Mesenteric fat pad (tissue), 1 donor: ENCODE data around the gene LAMA1. TPM values are rescaled to one million over a fixed set of nuclear protein-coding genes. Genes with fewer than 3 reads are reported as not detected.
"Not testable (repeated sequence)": the region's sequence is repeated elsewhere in the genome, so short reads cannot be mapped to it uniquely, and the experiment has no call there.

Source experiments
- DNase-seq: peaks from one replicate; pipeline ENCODE4 v3.0.0-alpha.2; 2020; ENCODE audit warnings: low spot score
- long read RNA-seq: library from polyadenylated mRNA; unstranded; transcript quantifications from one replicate; pipeline ENCODE4 v2.0.0, GENCODE V29; 2020
- total RNA-seq: library from RNA; stranded (reverse); fragmentation: NEBNext Ultra II Directional; extraction: Animal tissue kit (Norgen Biotek cat#: 25700); gene quantifications from one replicate; pipeline ENCODE4 v1.2.1, GENCODE V29; 2021
- donor health status: DM: yes; HTN: yes; CAD: no.

The LAMA1 gene, protein sequence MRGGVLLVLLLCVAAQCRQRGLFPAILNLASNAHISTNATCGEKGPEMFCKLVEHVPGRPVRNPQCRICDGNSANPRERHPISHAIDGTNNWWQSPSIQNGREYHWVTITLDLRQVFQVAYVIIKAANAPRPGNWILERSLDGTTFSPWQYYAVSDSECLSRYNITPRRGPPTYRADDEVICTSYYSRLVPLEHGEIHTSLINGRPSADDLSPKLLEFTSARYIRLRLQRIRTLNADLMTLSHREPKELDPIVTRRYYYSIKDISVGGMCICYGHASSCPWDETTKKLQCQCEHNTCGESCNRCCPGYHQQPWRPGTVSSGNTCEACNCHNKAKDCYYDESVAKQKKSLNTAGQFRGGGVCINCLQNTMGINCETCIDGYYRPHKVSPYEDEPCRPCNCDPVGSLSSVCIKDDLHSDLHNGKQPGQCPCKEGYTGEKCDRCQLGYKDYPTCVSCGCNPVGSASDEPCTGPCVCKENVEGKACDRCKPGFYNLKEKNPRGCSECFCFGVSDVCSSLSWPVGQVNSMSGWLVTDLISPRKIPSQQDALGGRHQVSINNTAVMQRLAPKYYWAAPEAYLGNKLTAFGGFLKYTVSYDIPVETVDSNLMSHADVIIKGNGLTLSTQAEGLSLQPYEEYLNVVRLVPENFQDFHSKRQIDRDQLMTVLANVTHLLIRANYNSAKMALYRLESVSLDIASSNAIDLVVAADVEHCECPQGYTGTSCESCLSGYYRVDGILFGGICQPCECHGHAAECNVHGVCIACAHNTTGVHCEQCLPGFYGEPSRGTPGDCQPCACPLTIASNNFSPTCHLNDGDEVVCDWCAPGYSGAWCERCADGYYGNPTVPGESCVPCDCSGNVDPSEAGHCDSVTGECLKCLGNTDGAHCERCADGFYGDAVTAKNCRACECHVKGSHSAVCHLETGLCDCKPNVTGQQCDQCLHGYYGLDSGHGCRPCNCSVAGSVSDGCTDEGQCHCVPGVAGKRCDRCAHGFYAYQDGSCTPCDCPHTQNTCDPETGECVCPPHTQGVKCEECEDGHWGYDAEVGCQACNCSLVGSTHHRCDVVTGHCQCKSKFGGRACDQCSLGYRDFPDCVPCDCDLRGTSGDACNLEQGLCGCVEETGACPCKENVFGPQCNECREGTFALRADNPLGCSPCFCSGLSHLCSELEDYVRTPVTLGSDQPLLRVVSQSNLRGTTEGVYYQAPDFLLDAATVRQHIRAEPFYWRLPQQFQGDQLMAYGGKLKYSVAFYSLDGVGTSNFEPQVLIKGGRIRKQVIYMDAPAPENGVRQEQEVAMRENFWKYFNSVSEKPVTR (N-terminal part only)
- total RNA-seq: 7.9 TPM
- long read RNA-seq, partial matches to known transcripts: 10 of 15 reads
- long read RNA-seq, other reads (novel, unspliced or antisense): 5 of 15 reads

DNA sequence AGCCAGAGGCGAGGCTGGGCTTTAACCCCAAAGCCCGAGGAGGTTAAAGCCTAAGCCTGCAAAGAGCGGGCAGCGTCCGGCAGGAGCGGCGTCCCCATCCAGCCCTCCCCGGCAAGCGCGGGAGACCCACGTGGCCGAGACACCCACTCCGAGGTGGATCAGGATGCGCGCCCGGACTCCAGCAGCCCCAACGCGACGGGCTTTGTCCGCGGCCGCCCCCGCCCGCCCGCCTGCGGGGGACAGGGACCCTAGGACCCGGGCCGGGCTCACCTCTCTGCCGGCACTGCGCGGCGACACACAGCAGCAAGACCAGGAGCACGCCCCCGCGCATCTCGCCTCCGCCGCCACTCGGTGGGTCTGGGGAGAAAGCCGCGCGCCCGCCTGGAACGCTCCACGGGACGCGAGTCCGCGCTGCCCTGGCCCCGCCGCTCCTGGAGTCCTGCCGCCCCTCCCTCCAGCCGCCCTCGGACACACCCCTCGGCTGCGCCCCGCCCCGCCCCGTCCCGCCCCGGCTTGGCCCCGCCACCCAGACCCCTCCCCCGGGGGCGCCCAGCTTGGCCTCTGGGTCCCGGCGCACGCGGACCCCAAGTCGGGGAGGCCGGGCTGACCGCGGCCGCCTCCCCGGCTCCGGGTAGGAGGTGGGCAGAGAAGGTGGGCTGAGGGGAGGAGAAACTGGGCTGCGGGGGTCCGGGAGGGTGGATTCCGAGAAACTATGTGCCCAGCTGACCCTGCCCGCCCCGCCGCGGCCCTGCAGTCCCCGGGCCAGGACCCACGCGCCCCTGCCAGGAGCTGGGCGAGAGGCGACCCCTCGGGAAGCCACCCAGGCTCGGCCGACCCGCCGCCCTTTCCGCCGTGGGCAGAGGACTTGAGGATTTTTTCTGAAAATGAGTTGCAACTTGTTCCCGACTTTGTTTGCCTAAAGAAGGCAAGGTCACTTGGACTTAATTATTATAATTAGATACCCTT is at the start of gene LAMA1:
Gene LAMA1 (minus strand): TSS at position 408 of the 966 bp plus-strand sequence. CDS start 77 bp downstream, at position 331.
- no peak for DNase-seq

GRCh38 chr18:7165846-7166393 is 48.3 kb upstream of the LAMA1 start:
- no peak for DNase-seq

DNA sequence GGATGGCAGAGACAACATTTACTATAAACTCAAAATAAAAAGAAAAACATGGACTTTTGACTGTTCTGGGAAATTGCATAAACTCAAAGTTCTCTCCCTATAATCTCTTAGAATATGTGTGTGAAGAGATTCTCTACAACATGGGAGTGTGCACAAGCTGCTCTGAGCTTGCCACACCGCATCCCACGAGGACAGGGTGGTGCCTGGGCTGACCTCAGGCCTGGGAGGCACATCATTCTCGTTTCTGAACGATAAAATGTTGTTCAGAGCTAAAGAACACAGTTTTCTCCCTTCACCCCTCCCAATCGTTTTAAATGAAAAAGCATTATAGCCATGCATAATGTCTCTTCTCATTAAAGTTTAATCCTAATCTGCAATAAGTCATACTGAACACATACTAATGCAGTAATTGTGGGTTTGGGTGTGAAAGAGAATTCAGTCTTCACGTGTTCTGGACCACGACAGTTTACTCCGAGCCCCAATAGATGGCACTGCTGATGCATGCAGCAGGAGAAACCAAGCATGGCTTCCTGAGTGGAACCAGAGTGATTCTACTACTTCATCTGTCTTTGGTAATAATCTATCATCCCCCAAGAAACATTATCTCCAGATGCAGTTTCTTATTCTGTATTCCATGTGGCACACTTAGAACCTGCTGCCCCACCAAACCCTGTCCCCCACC is 46.9 kb upstream of the LAMA1 start:
- no peak for DNase-seq

- no peak for DNase-seq
Observed at GRCh38 chr18:7158216-7158615, 40.6 kb upstream of the LAMA1 start.

DNA sequence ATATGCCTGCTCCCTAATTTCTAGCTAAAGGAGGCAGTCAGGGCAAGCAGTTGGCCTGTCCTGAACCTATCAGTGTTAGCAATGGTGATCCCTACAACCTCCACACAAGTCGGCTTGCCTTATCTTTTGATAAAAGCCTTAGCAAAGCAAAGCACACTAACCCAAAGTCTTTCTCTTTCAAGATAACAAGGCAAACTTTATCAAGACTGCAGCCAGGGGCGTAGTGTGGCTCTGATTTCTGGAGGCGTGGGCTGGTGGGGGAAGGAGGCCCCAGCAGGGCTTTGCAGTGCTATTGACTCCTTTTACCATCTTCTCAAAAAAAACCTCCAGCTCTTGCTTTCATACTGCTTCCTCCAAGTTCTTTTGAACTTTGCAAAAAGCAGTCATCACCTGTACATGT is 40.2 kb upstream of the LAMA1 start:
- DNase-seq: no peak

- DNase-seq: no peak
Observed at GRCh38 chr18:7155887-7156286, 38.3 kb upstream of the LAMA1 start.

GRCh38 chr18:7155092-7155491 is 37.5 kb upstream of the LAMA1 start:
- no peak for DNase-seq

- DNase-seq: no peak
Observed at GRCh38 chr18:7152440-7152839, 34.8 kb upstream of the LAMA1 start.

DNA sequence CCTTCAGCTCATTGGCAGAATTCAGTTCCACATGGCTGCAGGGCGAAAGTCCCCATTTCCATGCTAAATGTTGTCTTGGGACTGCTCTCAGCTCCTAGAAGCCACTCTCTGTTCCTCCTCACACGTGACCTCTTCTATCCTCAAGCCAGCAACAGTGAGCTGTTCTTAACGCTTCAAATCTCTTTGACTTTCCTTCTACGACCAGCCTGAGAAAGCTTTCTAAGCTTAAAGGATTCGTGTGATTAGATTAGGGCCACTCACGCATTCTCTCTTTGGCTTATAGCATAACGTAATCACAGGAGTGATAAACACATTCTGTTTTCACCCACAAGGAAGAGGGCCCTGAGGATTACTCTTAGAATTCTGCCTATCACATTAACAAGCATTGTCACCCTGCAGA is 29.8 kb upstream of the LAMA1 start:
- DNase-seq: no peak

- DNase-seq: no peak
Observed at GRCh38 chr18:7146067-7146466, 28.5 kb upstream of the LAMA1 start.

GRCh38 chr18:7144921-7145320 is 27.3 kb upstream of the LAMA1 start:
- DNase-seq: not testable (repeated sequence)

DNA sequence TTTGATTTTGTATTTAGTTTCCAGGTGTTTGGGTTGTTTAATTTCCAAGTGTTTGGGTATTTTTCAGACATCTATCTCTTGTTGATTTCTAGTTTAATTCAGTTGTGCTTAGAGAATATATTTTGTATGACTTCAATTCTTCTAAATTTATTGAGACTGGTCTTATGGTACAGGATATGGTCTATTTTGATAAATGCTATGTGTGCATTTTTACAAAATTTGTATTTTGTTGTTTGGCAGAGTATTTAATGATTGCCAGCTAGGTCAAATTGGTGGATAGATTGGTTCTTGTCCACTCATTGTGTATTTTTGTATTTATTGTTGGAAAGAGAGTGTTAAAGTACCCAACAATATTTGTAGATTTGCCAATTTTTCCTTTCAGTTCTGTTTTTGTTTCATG is 23.7 kb upstream of the LAMA1 start:
- no peak for DNase-seq

DNA sequence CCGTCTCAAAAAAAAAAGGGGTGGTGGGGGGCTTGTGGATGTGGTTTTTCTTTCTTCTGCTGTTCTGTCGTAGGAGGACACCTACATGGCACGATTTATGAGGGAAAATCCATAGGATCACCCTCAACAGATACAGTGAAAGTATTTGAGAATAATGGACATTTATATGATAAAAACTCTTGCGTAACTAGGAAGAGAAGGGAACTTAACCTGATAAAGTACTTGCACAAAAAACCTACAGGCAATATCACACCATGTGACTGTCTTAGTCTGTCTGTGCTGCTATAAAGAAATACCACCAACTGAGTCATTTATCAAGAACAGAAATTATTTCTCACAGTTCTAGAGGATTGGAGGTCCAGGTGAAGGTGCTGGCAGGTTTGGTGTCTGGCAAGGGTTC is 21.8 kb upstream of the LAMA1 start:
- DNase-seq: no peak

DNA sequence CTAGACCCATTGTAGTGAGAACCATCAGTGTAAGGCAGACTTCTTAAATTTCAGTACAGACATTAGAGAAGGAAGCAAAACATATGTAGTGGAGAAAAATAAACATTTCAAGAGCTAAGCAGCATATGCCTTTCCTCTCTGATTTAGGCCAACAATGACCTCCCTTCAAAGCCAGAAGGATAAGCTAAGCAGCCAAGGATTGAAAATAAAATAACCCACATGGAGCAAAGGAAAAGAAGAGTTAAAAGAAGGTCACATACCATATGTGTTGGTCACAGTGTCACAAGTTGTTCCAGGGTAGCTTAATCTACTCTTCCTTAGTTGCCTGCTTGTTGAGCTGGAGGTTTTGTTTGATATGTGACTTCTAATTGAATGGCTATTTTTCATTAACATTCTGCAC is 15.6 kb upstream of the LAMA1 start:
- no peak for DNase-seq

DNA sequence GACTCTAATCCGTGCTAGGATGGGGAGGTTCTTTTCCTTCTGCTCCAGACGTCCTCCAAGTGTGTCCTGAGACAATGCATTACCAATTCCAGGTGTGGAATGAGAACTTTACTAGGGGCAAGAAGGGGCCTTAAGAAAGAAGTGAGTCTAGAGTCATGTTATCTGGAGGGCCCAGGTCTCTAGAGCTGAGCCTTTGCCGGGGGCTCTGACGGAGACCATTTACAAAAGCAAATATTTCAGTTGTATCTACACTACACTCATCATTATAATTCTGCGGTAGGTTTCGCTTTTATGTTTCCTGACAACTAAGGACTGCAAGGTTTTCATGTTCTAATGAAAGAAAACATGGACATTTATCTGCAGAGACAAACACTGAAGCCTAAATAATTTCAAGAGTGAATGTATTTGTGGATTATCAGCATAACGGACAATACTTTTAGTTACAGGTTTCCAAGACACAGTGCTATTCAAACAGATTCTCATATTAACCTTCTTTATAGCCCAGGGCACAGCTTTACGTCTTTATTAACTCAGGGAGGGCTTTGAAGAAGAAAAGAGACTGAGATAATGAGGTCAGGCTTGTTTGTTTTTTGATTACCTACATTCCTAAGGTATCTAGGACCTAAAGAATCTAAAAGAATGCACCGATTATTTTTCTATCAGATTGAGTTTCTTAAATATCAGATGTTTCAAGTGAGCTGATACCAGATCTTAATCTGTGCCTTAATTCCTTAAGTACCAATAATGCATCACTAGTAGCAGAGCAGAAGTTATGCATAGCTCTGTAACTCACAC is 15.0 kb upstream of the LAMA1 start:
- DNase-seq: no peak

GRCh38 chr18:7122376-7122775 is 4.8 kb upstream of the LAMA1 start:
- DNase-seq: no peak

DNA sequence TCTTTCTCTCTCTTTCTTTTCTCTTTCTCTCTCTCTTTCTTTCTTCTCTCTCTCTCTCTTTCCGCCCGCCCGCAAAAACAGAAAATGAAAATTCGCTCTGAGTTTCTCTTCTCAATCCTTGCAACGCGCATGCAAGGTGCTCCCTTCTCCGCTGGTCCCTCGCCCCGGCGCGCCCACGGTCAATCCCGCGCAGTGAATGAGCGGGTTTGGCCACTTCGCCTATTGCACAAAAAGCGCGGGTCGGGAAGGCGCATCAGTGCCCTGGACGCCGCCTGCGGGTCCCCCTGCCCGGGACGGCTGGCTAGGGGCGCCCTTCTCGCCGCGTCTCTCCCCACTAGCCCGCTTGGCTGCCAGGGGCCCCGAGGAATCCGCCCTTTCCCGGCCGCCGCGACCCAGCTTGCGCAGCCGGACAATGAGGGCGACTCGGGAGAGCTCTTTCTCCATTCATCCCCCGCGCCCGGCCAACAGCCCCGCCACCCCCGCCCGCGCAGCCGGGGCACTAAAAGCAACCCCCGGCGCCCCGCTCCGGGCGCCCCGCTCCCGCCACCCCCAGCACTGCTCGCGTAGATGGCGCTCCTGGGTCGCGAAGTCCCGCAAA is 706 bp downstream of the LAMA1 start:
- no peak for DNase-seq
